ENCODE data around the gene GEMIN4. TPM values are rescaled to one million over a fixed set of nuclear protein-coding genes. Genes with fewer than 3 reads are reported as not detected.

The GEMIN4 gene
- total RNA-seq, 1 experiment from 2014 or later: 24.0 TPM

DNA sequence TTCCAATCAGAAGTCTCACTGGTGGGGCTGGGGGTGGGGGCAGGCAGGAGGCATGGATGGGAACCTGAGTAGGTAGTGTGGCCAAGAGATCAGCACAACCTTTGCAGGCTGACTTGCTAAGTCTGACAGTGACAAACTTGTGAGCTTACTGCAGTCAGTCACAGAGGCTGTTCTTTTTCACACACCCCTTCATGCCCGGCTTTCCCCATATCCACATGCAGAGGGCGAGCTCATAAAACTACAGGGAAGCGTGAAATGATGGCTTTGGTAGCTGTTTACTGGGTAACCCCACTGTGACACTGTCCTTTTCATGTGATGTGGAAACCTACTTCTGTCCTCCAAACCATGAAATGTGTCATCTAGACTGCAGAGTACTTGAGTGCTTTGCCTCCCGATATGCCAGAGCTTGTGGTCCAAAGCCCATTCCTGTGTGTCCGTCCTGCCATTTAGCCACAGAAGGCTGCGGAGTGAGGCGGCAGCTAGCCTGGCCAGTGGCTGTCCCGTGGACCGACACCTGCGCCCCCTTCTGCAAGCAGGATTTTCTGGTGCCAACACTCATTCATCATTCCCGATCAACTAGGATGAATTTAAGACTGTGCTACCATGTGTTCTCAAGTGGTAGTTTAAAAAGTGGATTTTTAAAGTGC lies 9.8 kb downstream of the GEMIN4 start:
- DNase-seq (ENCODE audit: low spot score): no peak

GRCh38 chr17:740240-741017 lies 11.6 kb downstream of the GEMIN4 start:
- no peak for DNase-seq (ENCODE audit: low spot score)

GRCh38 chr17:737561-738113 lies 14.4 kb downstream of the GEMIN4 start:
- no peak for DNase-seq (ENCODE audit: low spot score)

DNA sequence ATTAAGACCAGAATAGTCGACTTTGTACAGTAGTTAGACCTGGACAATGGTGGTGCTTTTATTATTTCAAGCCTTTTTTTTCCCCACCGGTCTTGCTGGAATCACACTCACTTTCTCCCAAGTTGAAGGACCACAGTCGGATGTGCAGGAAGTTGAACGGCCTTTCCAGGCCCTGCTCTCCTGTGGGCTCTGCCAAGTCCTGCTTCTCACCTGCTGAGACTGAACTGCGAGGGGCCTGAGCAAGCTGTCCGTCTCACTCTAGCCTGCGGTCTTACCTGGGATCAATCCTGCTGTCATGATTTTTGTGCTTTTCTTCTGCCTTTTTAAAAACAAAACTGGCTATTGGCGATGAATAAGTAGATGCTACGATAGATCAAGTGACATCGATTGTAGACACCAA lies 18.3 kb downstream of the GEMIN4 start:
- no peak for DNase-seq (ENCODE audit: low spot score)

DNA sequence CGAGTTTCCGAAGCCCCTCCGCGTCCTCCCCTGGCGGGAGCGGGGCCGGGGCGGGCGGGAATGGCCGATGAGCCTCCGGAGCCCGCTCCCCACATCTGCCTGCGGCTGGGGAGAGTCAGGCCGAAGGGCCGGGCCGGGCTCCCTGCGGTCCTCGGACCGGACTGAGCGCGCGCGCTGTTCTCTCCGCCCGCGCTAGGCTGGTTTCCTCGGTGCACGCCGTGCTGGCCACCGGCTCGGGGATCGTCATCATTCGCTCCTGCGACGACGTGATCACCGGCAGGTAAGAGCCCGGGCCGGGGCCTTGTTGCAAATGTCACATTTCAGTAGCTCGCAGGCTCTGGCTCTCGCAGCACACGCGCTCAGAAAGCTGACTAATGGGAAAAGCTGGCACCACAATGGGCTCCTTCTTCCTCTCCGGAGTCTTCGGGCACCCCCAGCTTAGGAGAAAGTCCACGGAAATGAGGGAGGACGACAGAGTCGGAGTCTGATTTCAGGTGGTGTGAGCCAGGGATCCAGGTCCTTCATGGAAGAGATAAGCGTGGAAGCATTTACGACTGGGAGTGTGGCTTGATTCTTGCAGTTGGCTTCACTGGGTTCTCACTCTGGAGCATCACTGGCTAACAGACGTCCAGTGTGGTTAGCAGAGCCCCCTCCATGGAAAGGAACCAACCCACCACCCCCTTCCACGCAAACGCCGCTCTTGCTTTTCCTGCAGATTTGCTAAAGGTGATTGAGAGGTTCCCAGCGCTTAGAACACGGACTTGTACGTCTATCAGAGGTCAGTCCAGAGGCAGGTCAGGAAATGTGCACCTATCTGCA lies 19.0 kb downstream of the GEMIN4 start:
- peak; percentile 45 for DNase-seq (ENCODE audit: low spot score)

- DNase-seq (ENCODE audit: low spot score): peak; percentile 22
Observed at GRCh38 chr17:732067-732901, 19.8 kb downstream of the GEMIN4 start, which contains the start of gene TLCD3A. Gene TLCD3A, plus strand, starts transcription at chr17:732596. Its CDS starts 52 bp downstream, at chr17:732648.

DNA sequence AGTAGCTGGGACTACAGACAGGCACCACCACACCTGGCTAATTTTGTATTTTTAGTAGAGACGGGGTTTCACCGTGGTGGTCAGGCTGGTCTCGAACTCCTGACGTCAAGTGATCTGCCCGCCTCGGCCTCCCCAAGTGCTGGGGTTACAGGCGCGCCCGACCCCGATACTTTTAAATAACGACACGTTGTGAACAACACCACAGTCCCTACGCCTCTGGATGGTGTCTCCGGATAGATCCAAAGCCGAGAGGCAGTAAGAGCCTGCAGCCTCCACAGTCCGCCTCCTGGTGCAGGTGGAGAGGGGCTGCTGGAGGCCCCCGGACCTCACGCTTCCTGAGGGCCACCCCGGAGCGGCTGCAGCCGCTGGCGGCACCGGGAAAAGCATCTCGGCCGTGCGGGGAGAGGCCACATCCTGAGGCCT lies 20.4 kb downstream of the GEMIN4 start:
- no peak for DNase-seq (ENCODE audit: low spot score)

DNA sequence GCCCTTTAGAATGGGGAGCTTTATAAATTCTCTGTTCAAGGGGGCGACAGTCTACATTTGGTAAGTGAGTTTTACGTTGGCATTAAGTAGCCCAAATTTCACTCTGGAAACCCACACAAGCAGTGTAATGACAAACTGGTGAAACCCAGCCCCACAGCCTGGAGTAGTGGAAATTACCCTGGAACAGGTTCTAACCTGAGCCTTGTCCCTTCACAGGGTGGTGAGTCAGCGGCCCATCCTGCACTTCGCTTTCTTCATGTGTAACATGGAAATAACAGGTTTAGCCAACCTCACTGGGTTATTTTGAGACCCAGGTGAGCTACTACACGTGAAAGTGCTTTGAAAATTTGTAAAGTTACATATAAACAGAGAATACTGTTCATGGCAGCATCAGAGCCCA lies 23.2 kb downstream of the GEMIN4 start:
- no peak for DNase-seq (ENCODE audit: low spot score)

- DNase-seq (ENCODE audit: low spot score): no peak
Observed at GRCh38 chr17:726271-726919, 25.7 kb downstream of the GEMIN4 start.

DNA sequence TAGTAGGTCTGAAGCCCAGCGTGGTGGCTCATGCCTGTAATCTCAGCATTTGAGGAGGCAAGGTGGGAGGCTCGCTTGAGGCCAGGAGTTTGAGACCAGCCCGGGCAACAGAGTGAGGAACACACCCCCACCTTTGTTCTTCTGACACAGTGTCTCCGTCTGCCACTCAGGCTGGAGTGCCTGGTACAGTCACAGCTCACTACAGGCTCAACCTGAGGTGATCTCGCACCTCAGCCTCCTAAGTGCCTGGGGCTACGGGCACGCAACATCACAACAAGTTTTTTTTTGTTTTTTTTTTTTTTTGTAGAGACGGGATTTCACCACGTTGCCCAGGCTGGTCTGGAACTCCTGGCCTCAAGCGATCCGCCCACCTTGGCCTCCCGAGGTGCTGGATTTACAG lies 26.3 kb downstream of the GEMIN4 start:
- no peak for DNase-seq (ENCODE audit: low spot score)

- no peak for DNase-seq (ENCODE audit: low spot score)
Observed at GRCh38 chr17:725084-725483, 27.0 kb downstream of the GEMIN4 start.

DNA sequence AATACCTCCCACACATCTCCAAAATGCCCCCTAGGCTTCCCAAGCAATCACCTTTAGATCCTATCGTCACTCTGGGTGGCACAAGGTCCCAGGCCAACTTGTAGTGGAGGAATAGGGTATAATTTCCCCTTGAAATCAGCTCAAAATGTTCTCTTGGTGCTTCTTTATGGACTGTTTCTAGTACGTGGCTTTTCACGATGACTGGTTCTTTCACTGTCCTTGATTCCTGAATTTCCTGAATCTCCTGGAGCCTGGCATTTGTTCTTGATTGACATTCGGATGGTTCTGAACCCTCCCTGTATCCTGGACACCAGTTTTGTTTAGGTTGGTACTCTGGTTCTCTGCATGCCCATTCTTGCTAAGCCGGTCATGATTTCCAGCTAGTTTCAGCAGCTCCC lies 30.5 kb downstream of the GEMIN4 start:
- DNase-seq (ENCODE audit: low spot score): no peak

- DNase-seq (ENCODE audit: low spot score): no peak
Observed at GRCh38 chr17:720706-721539, 31.1 kb downstream of the GEMIN4 start.

GRCh38 chr17:718075-718474 lies 34.0 kb downstream of the GEMIN4 start:
- no peak for DNase-seq (ENCODE audit: low spot score)

GRCh38 chr17:708132-708531 lies 43.9 kb downstream of the GEMIN4 start:
- no peak for DNase-seq (ENCODE audit: low spot score)

GRCh38 chr17:705863-706262 lies 46.2 kb downstream of the GEMIN4 start:
- no peak for DNase-seq (ENCODE audit: low spot score)

DNA sequence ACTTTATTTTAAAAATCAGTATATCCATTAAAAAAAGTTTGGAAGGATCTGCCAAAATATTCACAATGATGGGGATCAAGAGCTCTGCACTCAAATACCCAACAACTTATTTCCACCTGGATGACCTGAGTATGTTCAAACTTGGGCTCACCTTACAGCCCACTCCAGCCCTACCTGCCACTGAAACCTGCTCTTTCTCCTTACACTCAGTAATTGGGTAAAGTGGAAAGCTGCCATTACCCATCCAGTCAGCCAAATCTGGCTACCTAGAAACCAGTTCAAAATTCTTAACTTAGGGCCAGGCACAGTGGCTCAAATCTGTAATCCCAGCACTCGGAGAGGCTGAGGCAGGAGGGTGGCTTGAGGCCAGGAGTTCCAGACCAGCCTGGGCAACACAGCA lies 47.1 kb downstream of the GEMIN4 start:
- DNase-seq (ENCODE audit: low spot score): no peak

GRCh38 chr17:704111-704864 lies 47.8 kb downstream of the GEMIN4 start:
- DNase-seq (ENCODE audit: low spot score): no peak

Data from A172 (cell line).